ENCODE results near the gene SRGAP1.

Gene SRGAP1

GRCh38 chr12:64083285-64084210 is 239.0 kb downstream of the SRGAP1 start (continued):
- no peak for TF ChIP-seq ZNF274 (IDR thresholded peaks at IDR 0.05; ENCODE audit: low read length)
- TF ChIP-seq ZNF274 (tag by site-specific recombination; IDR thresholded peaks at IDR 0.05; ENCODE audit: borderline replicate concordance): no peak
- no peak for TF ChIP-seq ZBTB1 (tag by site-specific recombination; IDR thresholded peaks at IDR 0.05)
- TF ChIP-seq ZNF391 (tag by site-specific recombination; IDR thresholded peaks at IDR 0.05; ENCODE audit: borderline replicate concordance, low read depth): no peak
- TF ChIP-seq, protein P1, sequence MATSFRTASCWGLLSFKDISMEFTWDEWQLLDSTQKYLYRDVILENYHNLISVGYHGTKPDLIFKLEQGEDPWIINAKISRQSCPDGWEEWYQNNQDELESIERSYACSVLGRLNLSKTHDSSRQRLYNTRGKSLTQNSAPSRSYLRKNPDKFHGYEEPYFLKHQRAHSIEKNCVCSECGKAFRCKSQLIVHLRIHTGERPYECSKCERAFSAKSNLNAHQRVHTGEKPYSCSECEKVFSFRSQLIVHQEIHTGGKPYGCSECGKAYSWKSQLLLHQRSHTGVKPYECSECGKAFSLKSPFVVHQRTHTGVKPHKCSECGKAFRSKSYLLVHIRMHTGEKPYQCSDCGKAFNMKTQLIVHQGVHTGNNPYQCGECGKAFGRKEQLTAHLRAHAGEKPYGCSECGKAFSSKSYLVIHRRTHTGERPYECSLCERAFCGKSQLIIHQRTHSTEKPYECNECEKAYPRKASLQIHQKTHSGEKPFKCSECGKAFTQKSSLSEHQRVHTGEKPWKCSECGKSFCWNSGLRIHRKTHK (tag by site-specific recombination; IDR thresholded peaks at IDR 0.05): no peak
- no peak; the same call in 1 of the 2 replicates for TF ChIP-seq MZF1 (tag by site-specific recombination; IDR thresholded peaks at IDR 0.05; ENCODE audit: borderline replicate concordance)
- TF ChIP-seq ZNF10 (tag by site-specific recombination; IDR thresholded peaks at IDR 0.05): peak; percentile 71
- no peak for TF ChIP-seq ZNF155 (tag by site-specific recombination; IDR thresholded peaks at IDR 0.05)
- no peak for TF ChIP-seq SP3 (tag by site-specific recombination; IDR thresholded peaks at IDR 0.05)
- no peak for TF ChIP-seq ZNF521 (tag by site-specific recombination; IDR thresholded peaks at IDR 0.05)
- TF ChIP-seq ZNF114 (tag by site-specific recombination; IDR thresholded peaks at IDR 0.05): no peak
- no peak for TF ChIP-seq ZNF600 (tag by site-specific recombination; IDR thresholded peaks at IDR 0.05)
- TF ChIP-seq ZNF747 (tag by site-specific recombination; IDR thresholded peaks at IDR 0.05): no peak
- TF ChIP-seq GLIS2 (tag by site-specific recombination; IDR thresholded peaks at IDR 0.05): no peak
- TF ChIP-seq ZNF354C (tag by site-specific recombination; IDR thresholded peaks at IDR 0.05; ENCODE audit: borderline replicate concordance, low read depth): no peak
- no peak for TF ChIP-seq ZNF311 (tag by site-specific recombination; IDR thresholded peaks at IDR 0.05; ENCODE audit: borderline replicate concordance)
- TF ChIP-seq ZNF548 (tag by site-specific recombination; IDR thresholded peaks at IDR 0.05): no peak
- no peak for TF ChIP-seq ZNF624 (tag by site-specific recombination; IDR thresholded peaks at IDR 0.05)
- TF ChIP-seq KLF10 (tag by site-specific recombination; IDR thresholded peaks at IDR 0.05): no peak
- no peak for TF ChIP-seq PATZ1 (tag by site-specific recombination; IDR thresholded peaks at IDR 0.05)
- TF ChIP-seq ZNF214 (tag by site-specific recombination; IDR thresholded peaks at IDR 0.05; ENCODE audit: borderline replicate concordance): no peak
- no peak for TF ChIP-seq BCL6B (tag by site-specific recombination; IDR thresholded peaks at IDR 0.05)
- no peak for TF ChIP-seq INSM2 (tag by site-specific recombination; IDR thresholded peaks at IDR 0.05)
- TF ChIP-seq GLI2 (tag by site-specific recombination; IDR thresholded peaks at IDR 0.05; ENCODE audit: borderline replicate concordance, low read depth): no peak
- 0 out of 2 replicates have a peak, but pooled peaks have one; percentile 18 for TF ChIP-seq SP7 (tag by site-specific recombination; IDR thresholded peaks at IDR 0.05)
- TF ChIP-seq ZFP3 (tag by site-specific recombination; IDR thresholded peaks at IDR 0.05; ENCODE audit: low read depth): no peak
- TF ChIP-seq ZNF239 (tag by site-specific recombination; IDR thresholded peaks at IDR 0.05): no peak
- TF ChIP-seq ZNF670 (tag by site-specific recombination; IDR thresholded peaks at IDR 0.05; ENCODE audit: low read depth): no peak
- no peak for TF ChIP-seq BCL11A (tag by site-specific recombination; IDR thresholded peaks at IDR 0.05; ENCODE audit: low read depth)
- no peak for TF ChIP-seq ZNF837 (tag by site-specific recombination; IDR thresholded peaks at IDR 0.05)
- no peak for TF ChIP-seq ZNF626 (tag by site-specific recombination; IDR thresholded peaks at IDR 0.05)
- TF ChIP-seq ZNF341 (tag by site-specific recombination; IDR thresholded peaks at IDR 0.05; ENCODE audit: low read depth): no peak
- TF ChIP-seq PRDM1 (tag by site-specific recombination; IDR thresholded peaks at IDR 0.05): no peak
- TF ChIP-seq ZNF146 (tag by site-specific recombination; IDR thresholded peaks at IDR 0.05): no peak
- no peak for TF ChIP-seq ZNF571 (tag by site-specific recombination; IDR thresholded peaks at IDR 0.05)
- TF ChIP-seq ZFP41 (tag by site-specific recombination; IDR thresholded peaks at IDR 0.05; ENCODE audit: borderline replicate concordance): no peak
